Measurements from ENCODE around the gene PSMB7.

Gene PSMB7

GRCh38 chr9:124353811-124354274, 61.4 kb downstream of the PSMB7 start:
- no peak overlapping the region for H3K4me3 ChIP-seq (ENCODE audit: low read depth, low read length)
- POLR2A ChIA-PET, result no interaction called here
- no peak for TF ChIP-seq CTCF (IDR thresholded peaks at IDR 0.05; ENCODE audit: insufficient read depth, low read length, missing control alignments)
- DNase-seq (ENCODE audit: low read depth, low spot score), result peak; percentile 9
- CTCF ChIA-PET, result no interaction called here

- DNase-seq (ENCODE audit: low read depth, low spot score), result no peak
- no peak overlapping the region for H3K4me3 ChIP-seq (ENCODE audit: low read depth, low read length)
- POLR2A ChIA-PET, result interaction anchor here (1.4 kb wide), 1 partner anchor 10 kb away, joined by 3 read pairs; no protein-coding TSS in a partner anchor
- CTCF ChIA-PET, result interaction anchor here (1.1 kb wide), 1 partner anchor 226 kb away, joined by 3 read pairs; no protein-coding TSS in a partner anchor
- no peak for TF ChIP-seq CTCF (IDR thresholded peaks at IDR 0.05; ENCODE audit: insufficient read depth, low read length, missing control alignments)
These were observed 62.0 kb downstream of the PSMB7 start for GRCh38 chr9:124353166-124353768.

- DNase-seq (ENCODE audit: low read depth, low spot score), result no peak
- POLR2A ChIA-PET, result interaction anchor here (1.4 kb wide), 1 partner anchor 10 kb away, joined by 3 read pairs; no protein-coding TSS in a partner anchor
- CTCF ChIA-PET, result interaction anchor here (1.1 kb wide), 1 partner anchor 225 kb away, joined by 3 read pairs; no protein-coding TSS in a partner anchor
- no peak for TF ChIP-seq CTCF (IDR thresholded peaks at IDR 0.05; ENCODE audit: insufficient read depth, low read length, missing control alignments)
- H3K4me3 ChIP-seq (ENCODE audit: low read depth, low read length), result no peak overlapping the region
These were observed 62.6 kb downstream of the PSMB7 start for GRCh38 chr9:124352616-124353015.

- no peak for DNase-seq (ENCODE audit: low read depth, low spot score)
- H3K4me3 ChIP-seq (ENCODE audit: low read depth, low read length), result no peak overlapping the region
- ChIA-PET POLR2A (interaction anchor here (1.4 kb wide), 1 partner anchor 9 kb away, joined by 3 read pairs; no protein-coding TSS in a partner anchor), CTCF (interaction anchor here (0.9 kb wide), 2 partner anchors 9 to 35 kb away, joined by 3 read pairs; no protein-coding TSS in a partner anchor)
- no peak for TF ChIP-seq CTCF (IDR thresholded peaks at IDR 0.05; ENCODE audit: insufficient read depth, low read length, missing control alignments)
These were observed 63.4 kb downstream of the PSMB7 start for GRCh38 chr9:124351672-124352468.

GRCh38 chr9:124350494-124351263, 64.6 kb downstream of the PSMB7 start:
- TF ChIP-seq CTCF (IDR thresholded peaks at IDR 0.05; ENCODE audit: insufficient read depth, low read length, missing control alignments), result no peak
- ChIA-PET POLR2A (no interaction called here), CTCF (interaction anchor here (0.9 kb wide), 1 partner anchor 10 kb away, joined by 3 read pairs; no protein-coding TSS in a partner anchor)
- no peak for DNase-seq (ENCODE audit: low read depth, low spot score)
- H3K4me3 ChIP-seq (ENCODE audit: low read depth, low read length), result no peak overlapping the region
